Endothelial cell of hepatic sinusoid (primary cell): ENCODE measurements around the gene RFX2.
"Not testable (repeated sequence)": the region's sequence is repeated elsewhere in the genome, so short reads cannot be mapped to it uniquely, and the experiment has no call there.

Source experiments
- in situ Hi-C: cut with HindIII; loops from 2 replicates; pipeline ENCODE4 v1.10.0; 2017; ENCODE audit warnings: low sequenced_read_pairs

The RFX2 gene

DNA sequence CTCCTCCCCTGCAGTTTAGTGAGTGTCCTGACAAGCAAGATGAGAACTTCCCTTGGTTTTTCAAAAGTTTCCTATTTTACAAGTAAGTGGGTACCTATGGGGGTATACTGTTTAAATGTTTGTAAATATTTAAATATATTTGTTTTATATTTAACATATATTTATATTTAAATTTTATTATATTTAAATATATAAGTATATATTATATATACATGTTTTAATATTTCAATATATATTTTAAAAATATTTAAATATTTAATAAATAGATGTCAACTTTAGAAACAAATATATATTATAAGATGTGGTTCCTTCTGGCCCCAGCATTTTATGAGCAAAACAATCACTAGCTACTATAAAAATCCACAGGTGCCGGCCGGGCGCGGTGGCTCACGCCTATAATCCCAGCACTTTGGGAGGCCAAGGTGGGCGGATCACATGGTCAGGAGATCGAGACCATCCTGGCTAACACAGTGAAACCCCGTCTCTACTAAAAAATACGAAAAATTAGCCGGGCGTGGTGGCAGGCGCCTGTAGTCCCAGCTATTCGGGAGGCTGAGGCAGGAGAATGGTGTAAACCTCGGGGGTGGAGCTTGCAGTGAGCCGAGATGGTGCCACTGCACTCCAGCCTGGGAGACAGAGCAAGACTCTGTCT is 3.5 kb downstream of the RFX2 start:
- in situ Hi-C loops, result not testable (repeated sequence)

DNA sequence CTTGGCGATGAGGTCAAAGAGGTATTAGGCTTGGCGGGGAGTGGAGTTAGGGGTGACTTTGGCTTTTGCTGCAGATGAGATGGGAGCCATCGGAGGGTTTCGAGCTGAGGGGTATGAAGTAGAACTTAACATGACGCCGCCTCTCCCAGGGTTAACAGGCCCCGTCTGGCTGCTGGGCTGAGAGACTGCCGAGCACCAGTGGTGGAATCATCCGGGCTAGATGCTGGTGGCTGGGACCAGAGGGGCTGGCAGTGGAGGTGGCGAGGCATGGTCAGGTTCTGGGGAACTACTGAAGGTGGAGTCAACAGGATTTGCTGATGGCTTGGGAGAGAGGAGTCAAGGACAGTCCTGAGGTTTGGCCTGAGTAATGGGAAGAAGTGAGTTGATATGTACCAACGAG is 4.9 kb downstream of the RFX2 start:
- in situ Hi-C loops, result no loop called here

DNA sequence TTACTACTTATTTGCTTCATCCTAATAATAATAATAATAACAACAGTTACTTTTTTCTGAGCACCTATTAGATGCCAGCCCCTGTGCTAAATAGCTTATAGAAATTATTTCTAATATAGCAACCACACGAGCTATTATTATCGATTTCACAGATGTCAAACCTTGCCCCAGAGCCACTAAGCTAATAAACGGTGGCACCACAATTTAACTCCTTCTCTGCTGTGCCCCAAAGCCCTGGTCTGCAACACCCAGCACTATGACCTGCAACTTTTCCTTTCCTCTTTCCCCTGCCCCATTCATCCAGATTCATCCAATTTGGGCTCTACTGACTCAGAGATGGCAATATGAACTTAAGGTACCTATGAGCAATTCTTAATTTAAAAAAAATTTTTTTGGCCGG is 6.4 kb downstream of the RFX2 start:
- in situ Hi-C loops, result no loop called here

DNA sequence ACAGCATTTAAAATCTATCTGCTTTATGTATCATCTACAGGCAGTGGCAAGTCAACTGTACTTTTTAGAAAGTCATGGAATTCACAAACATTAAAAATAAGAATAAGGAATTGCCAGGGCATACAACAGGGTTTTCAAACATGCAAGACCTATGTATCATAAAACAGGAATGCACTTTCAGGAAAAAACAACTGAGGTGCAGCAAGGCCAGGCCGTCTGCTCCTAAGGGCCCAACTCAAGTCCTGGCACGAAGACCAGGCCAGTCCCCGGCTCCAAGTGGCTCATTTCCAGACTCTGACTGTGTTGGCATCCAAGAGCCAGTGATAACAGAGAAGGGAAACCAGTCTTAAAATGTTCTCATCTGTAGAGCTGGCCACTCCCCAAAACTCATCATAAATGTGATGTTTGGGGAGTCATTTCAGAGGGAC is 7.1 kb downstream of the RFX2 start:
- in situ Hi-C loops, result no loop called here

DNA sequence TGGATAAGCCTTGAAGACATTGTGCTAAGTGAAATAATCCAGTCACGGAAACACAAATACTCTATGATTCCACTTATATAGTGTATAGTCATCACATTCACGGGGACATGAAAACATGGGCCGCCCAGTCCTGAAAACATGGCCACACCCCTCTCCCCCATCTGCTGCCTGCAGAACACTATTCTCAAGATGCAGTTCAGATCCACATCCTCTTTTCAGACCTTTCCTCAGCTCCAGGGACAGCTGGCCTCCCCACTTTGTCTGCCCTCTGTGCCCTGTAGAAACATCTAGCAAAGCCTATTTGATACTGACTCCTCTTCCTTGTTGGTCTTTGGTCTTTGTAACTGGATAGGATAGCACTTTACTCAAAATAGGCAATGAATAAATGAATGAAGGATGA is 8.3 kb downstream of the RFX2 start:
- in situ Hi-C loops, result no loop called here

DNA sequence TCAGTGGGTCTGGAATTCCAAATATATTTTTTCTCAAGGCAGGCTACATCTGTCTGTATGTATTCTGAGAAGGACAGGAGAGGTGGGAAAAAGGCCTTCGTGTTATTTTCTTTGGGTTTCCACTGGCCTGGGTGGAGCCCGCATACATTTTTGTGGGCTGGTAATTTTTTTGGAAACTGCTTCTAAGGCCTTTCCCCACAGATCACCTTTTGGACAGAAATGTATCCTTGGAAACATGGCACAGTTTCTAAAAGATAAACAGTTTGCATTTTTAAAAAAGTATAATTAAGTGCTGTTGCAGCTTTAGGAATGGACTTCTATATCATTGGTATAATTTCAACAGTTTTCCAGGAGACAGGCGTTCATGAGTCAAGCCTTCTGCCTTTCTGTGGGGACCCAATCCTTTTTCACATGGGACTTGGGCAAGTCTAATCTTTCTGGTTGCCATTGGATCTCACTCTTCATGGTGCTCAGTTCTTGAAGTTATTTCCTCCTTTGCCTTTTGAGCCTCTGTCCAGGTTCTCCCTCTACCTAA is 8.9 kb downstream of the RFX2 start:
- in situ Hi-C loops, result no loop called here

GRCh38 chr19:6100284-6100915 is 9.9 kb downstream of the RFX2 start:
- in situ Hi-C loops, result no loop called here

DNA sequence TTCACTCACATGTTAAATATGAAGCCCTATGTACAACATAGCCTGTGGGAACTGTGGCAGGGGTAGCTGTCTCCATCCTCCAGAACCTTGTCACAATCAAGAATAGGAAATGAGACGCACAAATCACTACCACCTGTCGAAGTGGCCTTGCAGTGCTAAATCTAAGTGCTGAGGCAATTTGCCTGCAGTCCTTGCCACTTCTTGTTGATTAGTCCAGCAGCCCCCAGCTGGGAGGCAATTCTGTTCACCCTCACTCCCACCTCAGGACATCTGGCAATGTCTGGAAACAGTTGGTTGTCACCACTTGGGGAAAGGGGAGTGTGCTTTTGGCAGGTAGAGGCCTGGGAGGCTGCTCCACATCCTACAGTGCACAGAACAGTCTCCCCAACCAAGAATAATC is 10.7 kb downstream of the RFX2 start:
- in situ Hi-C loops, result no loop called here

GRCh38 chr19:6099033-6099432 is 11.3 kb downstream of the RFX2 start:
- in situ Hi-C loops, result no loop called here

- in situ Hi-C loops, result no loop called here
Observed at GRCh38 chr19:6098574-6098973, 11.7 kb downstream of the RFX2 start.

DNA sequence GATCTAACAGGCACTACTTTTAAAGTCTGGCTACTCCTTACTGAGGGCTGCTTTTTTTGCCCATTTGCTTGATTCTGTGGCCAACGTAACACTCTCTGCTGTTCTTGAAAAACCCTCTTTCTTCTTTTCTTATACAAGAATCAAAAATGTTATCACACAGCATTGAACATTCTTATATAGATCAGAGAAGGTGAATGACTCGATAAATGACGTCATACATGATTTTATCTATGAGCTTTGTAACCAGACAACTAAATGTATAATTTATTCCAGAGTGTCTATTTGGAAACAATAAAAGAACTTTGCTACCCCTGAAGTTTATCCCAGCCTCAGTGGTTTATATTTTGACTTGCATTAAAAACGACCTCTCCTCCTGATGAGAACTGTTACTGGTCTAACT is 12.4 kb downstream of the RFX2 start:
- in situ Hi-C loops, result no loop called here

DNA sequence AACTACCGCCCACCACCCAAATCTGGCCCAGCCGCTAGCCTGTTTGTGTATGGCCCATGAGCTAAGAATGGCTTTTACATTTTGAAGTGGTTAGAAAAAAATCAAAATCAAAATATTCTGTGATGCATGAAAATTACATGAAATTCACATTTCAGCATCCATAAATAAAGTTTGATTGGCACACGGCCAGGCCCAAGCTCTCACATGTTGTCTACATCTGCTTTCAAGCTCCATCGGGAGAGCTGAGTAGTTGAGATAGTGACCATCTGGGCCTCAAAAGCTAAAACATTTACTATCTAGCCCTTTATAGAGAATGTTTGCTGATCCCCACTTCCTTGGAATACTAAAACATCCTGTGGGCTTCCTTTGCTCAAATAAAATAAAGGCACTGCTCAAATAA is 14.5 kb downstream of the RFX2 start:
- in situ Hi-C loops, result no loop called here

DNA sequence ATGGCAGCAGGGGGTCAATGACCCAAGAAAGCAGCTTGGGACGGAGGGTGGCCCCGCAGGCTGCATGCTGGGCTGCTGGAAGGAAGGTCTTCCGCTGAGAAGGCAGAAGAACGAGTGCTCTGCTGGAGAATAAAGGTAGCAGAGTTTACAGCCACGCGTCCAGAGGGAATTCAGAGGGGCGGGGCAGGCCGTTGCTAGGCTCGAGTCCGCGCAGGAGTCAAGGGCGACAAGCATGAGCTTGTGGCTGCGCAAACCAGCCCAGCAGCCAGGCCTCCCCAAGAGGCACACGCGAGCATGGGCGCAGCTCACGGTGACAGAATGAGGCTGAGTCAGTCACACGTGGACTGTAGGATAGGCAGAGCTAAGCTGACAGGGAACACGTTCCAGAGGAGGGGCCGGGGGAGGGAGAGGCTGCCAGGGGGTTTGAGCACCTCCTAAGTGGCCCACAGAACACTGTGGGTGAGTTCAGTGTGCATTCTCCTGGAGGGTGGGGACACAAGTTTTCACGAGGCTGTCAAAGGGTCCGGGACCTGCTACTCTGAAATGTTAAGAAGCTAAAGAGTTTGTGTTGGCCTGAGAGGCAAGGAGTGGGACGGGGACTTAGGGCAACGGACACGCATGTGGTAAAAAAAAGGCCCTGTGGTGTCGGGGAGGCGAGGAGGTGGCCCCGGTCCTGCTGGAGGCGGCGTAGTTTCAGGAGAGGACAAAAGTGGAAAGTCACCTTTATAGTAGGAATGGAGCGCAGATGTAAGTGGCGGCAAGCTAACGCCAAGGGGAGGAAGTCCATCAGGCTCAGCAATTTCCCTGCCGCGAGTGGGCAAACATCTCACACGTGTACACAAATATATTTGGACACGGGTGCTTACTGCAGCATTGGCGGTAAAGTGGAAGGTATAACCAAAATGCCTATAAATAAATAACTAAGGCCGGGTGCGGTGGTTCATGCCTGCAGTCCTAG is 17.7 kb downstream of the RFX2 start:
- in situ Hi-C loops, result no loop called here

DNA sequence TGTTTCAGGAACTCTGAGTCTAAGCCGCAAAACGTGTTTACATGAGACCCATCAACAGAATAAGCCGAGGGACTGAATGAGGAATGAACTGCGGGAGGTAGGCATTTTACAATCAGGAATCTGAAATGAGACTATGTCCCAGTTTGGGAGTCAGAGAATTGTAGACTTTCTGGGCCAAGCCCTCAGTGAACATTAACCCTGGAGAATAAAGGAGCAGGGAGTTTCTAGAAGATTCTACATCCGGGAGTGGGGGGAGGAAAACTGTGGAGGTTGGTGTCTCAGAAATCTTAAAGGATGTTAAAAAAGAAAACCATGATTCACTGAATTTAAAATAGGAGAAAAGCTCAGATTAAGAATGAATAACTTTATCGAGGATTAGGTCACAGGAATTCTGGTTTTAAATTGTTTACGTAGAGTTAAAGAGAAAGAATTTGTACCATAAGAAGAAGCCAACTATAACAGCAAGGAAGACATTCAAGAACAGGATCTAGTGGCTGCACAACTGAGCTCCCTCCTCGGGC is 18.5 kb downstream of the RFX2 start:
- in situ Hi-C loops, result no loop called here

DNA sequence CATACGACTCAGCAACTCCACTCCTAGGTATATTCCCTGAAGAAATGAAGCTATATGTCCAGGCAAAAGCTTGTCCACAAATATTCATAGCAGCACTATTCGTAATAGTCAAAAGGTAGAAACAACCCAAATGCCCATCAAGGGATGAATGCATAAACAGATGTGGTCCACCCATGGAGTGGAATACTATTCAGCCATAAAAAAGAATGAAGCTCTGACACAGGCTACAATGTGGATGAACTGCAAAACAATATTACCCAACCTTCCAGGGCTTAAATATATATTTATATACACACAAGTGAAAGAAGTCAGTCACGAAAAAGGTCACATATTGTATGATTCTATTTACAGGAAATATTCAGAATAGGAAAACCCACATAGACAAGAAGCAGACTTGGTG is 19.7 kb downstream of the RFX2 start:
- in situ Hi-C loops, result no loop called here

DNA sequence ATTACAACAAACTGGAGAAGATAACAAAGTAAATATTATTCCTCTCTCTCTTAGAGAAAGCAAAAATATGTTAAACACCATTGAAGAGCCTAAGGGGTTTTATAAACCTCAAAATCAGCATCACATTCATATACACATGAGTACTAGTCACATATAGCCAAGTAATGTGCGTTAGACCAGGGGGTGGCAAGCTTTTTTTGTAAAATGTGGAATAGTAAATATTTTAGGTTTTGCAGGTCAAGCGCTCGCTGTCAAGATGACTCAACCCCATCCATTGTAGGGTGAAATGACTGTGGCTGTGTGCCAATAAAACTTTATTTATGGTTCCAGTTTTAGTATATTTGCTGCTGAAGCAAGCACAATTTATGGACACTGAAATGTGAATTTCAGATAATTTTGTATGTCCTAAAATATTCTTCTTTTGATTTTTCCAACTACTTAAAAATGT is 21.7 kb downstream of the RFX2 start:
- in situ Hi-C loops, result no loop called here

- in situ Hi-C loops, result no loop called here
Observed at GRCh38 chr19:6087074-6087571, 23.2 kb downstream of the RFX2 start.

GRCh38 chr19:6086068-6086788 is 24.1 kb downstream of the RFX2 start:
- in situ Hi-C loops, result no loop called here

GRCh38 chr19:6084821-6085220 is 25.5 kb downstream of the RFX2 start:
- in situ Hi-C loops, result no loop called here

DNA sequence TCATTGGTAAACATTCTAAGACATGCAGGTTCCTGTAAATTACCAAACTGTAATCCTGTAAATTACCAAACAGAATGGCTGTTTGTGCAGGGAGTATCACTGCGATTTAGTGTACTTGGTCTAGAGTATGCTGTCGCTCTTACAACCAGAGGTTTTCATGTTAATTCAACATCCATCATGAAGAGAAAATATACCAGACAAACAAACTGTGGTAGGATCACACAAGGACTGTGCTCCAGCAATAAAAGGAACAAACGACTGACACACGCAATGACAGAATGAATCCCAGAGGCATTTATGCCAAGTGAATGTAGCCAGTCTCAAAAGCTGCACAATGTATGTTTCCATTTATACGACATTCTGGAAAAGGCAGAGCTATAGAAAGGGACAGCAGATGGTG is 31.2 kb downstream of the RFX2 start:
- in situ Hi-C loops, result no loop called here
